ENCODE data around the gene FRMD4B. TPM values are rescaled to one million over a fixed set of nuclear protein-coding genes. Genes with fewer than 3 reads are reported as not detected.

Gene FRMD4B
- total and polyA plus RNA-seq, 4 donors = 40.9 to 66.7 (median 49.4) TPM

DNA sequence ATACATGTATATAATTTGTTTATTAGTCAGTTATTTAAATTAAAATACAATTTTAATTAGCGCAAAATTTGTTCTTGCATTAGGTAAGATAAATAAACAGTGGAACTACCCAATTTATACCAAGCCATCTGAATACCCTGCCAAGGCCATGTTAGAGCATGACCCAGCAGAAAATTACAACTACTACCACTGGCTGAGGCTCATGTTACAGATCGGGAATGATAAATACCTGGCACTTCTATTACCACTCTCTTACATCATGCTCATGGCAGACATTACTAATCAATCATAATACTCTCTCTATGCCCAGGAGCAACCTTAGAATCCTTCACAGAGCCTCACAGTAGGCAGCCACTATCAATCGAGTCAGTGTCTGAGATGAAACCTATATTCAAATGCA, 242.3 kb downstream of the FRMD4B start:
- DNase-seq (ENCODE audit: low read depth in 4 of 6, low spot score in 6 of 6) = no peak
- Histone ChIP-seq H3K4me3 (ENCODE audit: low read depth, low read length) (no peak overlapping the region), H3K27me3 (ENCODE audit: control insufficient read depth, insufficient read depth, low read length) (no peaks in the 10 kb centered on the region), H3K4me1 (ENCODE audit: control insufficient read depth, insufficient read depth, low read length) (no peaks in the 10 kb centered on the region), H3K9me3 (ENCODE audit: control insufficient read depth, insufficient read depth, low read length) (no peaks in the 10 kb centered on the region), H3K27ac (ENCODE audit: low read depth, low read length) (no peak overlapping the region), H3K36me3 (ENCODE audit: control insufficient read depth, insufficient read depth, low read length) (no peaks in the 10 kb centered on the region)
- 80% methylated on average over 1 of the region's 3 CpGs for WGBS (ENCODE audit: insufficient coverage)

DNA sequence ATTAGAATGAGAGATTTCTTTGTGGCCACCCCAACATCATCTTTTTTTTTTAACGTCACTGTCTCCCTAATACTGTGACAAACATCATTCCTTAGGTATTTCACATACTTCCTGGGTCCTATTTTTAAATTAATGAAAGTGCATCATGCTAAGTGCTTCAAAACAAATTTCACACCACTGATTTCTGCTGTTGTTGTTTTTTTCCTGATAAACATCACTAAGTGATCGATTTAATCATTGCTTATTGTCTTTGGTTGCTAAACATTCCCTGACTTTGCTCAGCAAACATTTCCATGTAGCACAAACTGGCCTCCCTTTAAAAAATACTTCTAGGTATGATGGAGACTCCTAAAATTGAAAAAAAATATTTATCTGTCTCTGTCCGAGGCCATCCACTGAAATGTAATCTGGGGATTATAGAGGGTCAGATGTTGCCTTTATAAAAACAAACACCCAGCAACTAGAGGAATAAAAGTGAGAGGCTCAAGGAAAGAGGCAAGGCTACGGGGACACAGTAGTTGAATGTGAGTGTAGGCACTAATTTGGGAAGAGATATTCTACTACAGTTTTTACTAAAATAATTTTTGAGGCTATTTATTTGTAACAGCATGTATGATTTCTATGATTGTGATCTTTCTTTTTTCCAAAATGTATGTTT, 243.0 kb downstream of the FRMD4B start:
- no peak overlapping the region for H3K27ac ChIP-seq (ENCODE audit: low read depth, low read length)
- no peaks in the 10 kb centered on the region for H3K36me3 ChIP-seq (ENCODE audit: control insufficient read depth, insufficient read depth, low read length)
- no peaks in the 10 kb centered on the region for H3K27me3 ChIP-seq (ENCODE audit: control insufficient read depth, insufficient read depth, low read length)
- no peaks in the 10 kb centered on the region for H3K4me1 ChIP-seq (ENCODE audit: control insufficient read depth, insufficient read depth, low read length)
- no CpG with 5 or more reads among the region's 4 CpGs for WGBS (ENCODE audit: insufficient coverage)
- H3K4me3 ChIP-seq (ENCODE audit: low read depth, low read length) = no peak overlapping the region
- H3K9me3 ChIP-seq (ENCODE audit: control insufficient read depth, insufficient read depth, low read length) = no peaks in the 10 kb centered on the region
- DNase-seq (ENCODE audit: low read depth in 4 of 6, low spot score in 6 of 6) = no peak

DNA sequence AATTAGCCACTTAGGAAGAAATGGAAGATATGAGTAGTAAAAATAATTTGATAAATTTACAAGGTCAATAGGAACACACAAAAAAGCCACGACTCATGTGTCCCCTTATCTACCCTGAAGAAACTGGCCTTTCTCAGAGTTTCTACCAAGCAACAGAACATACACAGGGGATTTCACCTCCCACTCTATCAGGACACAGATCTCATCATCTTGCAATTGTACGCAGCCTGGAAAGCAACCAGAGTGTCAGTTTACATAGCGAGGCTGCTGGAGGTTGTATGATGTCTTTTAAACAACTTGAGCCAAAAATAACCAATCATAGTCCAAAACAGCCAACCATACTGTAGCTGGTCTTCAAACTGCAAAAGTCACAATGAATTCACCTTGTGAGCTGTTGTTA, 243.8 kb downstream of the FRMD4B start:
- Histone ChIP-seq H3K4me1 (ENCODE audit: control insufficient read depth, insufficient read depth, low read length) (no peaks in the 10 kb centered on the region), H3K27ac (ENCODE audit: low read depth, low read length) (no peak overlapping the region), H3K36me3 (ENCODE audit: control insufficient read depth, insufficient read depth, low read length) (no peaks in the 10 kb centered on the region), H3K27me3 (ENCODE audit: control insufficient read depth, insufficient read depth, low read length) (no peaks in the 10 kb centered on the region), H3K4me3 (ENCODE audit: low read depth, low read length) (no peak overlapping the region), H3K9me3 (ENCODE audit: control insufficient read depth, insufficient read depth, low read length) (no peaks in the 10 kb centered on the region)
- peak in 1 of 6 donors; percentile 24 for DNase-seq (ENCODE audit: low read depth in 4 of 6, low spot score in 6 of 6)
- WGBS (ENCODE audit: insufficient coverage) = no CpG with 5 or more reads among the region's 3 CpGs

DNA sequence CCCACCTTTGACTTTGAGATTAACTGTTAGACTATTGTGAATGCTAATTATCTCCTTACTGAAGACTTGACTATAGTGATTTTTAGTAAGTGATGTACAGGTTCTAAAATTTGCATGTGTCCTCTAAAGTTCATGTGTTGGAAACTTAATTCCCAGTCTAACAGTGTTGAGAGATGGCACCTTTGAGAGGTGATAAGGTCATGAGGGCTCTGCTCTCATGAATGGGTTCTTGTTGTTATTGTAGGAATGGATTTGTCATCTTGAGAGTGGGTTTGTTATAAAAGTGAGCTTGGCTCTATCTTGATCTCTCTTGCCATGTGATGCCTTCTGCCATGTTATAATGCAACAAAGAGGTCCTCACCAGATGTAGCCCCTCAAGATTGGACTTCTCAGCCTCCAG, 244.6 kb downstream of the FRMD4B start:
- H3K27me3 ChIP-seq (ENCODE audit: control insufficient read depth, insufficient read depth, low read length) = no peaks in the 10 kb centered on the region
- no peaks in the 10 kb centered on the region for H3K9me3 ChIP-seq (ENCODE audit: control insufficient read depth, insufficient read depth, low read length)
- no peak overlapping the region for H3K4me3 ChIP-seq (ENCODE audit: low read depth, low read length)
- no peaks in the 10 kb centered on the region for H3K4me1 ChIP-seq (ENCODE audit: control insufficient read depth, insufficient read depth, low read length)
- H3K27ac ChIP-seq (ENCODE audit: low read depth, low read length) = no peak overlapping the region
- H3K36me3 ChIP-seq (ENCODE audit: control insufficient read depth, insufficient read depth, low read length) = no peaks in the 10 kb centered on the region
- DNase-seq (ENCODE audit: low read depth in 4 of 6, low spot score in 6 of 6) = no peak

DNA sequence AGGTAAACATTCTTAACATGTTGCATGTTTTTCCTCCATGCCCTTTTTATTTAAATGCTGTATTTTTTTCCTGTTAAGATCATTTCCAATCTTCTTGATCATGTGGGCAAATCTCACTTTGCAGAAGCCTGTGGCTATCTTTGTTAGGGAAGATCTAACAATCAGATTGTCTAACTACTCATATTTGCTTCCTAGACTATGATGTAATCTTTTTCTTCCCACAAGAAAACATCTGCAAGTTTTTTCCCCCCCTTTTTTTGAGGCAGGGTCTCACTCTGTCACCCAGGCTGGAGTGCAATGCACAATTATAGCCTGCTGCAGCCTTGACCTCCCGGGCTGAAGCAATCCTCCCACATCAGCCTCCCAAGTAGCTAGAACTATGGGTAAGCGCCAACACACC, 248.5 kb downstream of the FRMD4B start:
- Histone ChIP-seq H3K27me3 (ENCODE audit: control insufficient read depth, insufficient read depth, low read length) (no peaks in the 10 kb centered on the region), H3K36me3 (ENCODE audit: control insufficient read depth, insufficient read depth, low read length) (no peaks in the 10 kb centered on the region), H3K27ac (ENCODE audit: low read depth, low read length) (no peak overlapping the region), H3K9me3 (ENCODE audit: control insufficient read depth, insufficient read depth, low read length) (no peaks in the 10 kb centered on the region), H3K4me1 (ENCODE audit: control insufficient read depth, insufficient read depth, low read length) (no peaks in the 10 kb centered on the region), H3K4me3 (ENCODE audit: low read depth, low read length) (no peak overlapping the region)
- no peak for DNase-seq (ENCODE audit: low read depth in 4 of 6, low spot score in 6 of 6)
- WGBS (ENCODE audit: insufficient coverage) = no CpG with 5 or more reads among the region's 2 CpGs

DNA sequence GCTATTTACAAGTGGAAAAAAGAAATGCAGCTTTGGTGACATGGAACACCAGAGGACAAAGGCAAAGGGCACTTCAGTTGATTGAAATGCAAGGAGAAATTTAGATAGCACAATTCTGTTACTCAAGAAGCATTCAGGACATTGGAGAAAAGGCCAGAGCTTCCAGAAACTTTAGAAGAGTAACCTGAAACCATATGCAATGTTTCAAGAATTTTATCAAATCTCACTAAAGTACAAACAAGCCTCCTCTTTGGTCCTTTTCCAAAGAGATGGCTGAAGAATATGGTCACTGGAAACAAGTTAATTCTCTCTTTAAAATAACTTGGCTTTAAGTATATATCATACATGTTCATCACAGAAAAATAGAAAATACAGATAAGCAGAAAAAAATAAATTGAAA, 248.9 kb downstream of the FRMD4B start:
- H3K27ac ChIP-seq (ENCODE audit: low read depth, low read length) = no peak overlapping the region
- no peak overlapping the region for H3K4me3 ChIP-seq (ENCODE audit: low read depth, low read length)
- no peaks in the 10 kb centered on the region for H3K9me3 ChIP-seq (ENCODE audit: control insufficient read depth, insufficient read depth, low read length)
- no peak for DNase-seq (ENCODE audit: low read depth in 4 of 6, low spot score in 6 of 6)
- H3K27me3 ChIP-seq (ENCODE audit: control insufficient read depth, insufficient read depth, low read length) = no peaks in the 10 kb centered on the region
- H3K4me1 ChIP-seq (ENCODE audit: control insufficient read depth, insufficient read depth, low read length) = no peaks in the 10 kb centered on the region
- no peaks in the 10 kb centered on the region for H3K36me3 ChIP-seq (ENCODE audit: control insufficient read depth, insufficient read depth, low read length)

DNA sequence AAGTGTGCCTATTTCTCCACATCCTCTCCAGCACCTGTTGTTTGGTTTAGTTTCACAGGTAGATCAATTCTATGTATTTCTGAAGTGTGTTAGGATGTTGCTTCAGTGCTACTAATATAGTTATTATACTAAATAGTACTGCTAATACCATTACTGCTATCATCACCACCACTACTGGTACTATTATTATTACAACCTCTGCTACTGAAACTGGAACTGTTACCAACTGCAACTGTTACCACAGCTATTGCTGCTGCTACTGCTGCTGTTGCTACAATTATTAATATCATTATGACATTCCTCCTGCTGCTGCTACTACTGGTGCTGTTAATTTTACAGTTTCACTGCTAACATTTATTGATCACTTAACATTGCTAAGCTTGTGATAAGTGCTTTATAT, 255.2 kb downstream of the FRMD4B start:
- no peak overlapping the region for H3K4me3 ChIP-seq (ENCODE audit: low read depth, low read length)
- no peaks in the 10 kb centered on the region for H3K4me1 ChIP-seq (ENCODE audit: control insufficient read depth, insufficient read depth, low read length)
- DNase-seq (ENCODE audit: low read depth in 4 of 6, low spot score in 6 of 6) = no peak

DNA sequence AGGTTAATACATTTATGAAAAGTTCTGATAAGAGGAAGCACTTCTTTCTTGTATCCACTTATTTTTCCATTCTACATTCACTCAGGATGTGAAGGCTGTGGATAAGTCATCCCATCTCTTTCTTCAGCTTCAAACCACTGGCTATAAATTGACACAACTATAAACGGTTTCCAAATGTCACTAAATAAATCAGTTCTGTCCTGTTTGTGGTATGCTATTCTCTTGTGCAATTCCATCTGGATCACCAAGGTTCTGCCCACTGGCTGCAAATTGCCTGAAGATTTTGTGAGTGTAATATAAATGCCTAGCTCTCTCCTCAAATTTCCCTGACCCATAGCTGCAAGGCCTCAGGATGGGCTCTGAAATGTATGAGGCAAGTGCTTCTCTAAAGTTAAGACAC, 256.4 kb downstream of the FRMD4B start:
- no peak for DNase-seq (ENCODE audit: low read depth in 4 of 6, low spot score in 6 of 6)
- Histone ChIP-seq H3K27ac (ENCODE audit: low read depth, low read length) (no peak overlapping the region), H3K9me3 (ENCODE audit: control insufficient read depth, insufficient read depth, low read length) (no peaks in the 10 kb centered on the region), H3K4me3 (ENCODE audit: low read depth, low read length) (no peak overlapping the region), H3K4me1 (ENCODE audit: control insufficient read depth, insufficient read depth, low read length) (no peaks in the 10 kb centered on the region), H3K27me3 (ENCODE audit: control insufficient read depth, insufficient read depth, low read length) (no peaks in the 10 kb centered on the region), H3K36me3 (ENCODE audit: control insufficient read depth, insufficient read depth, low read length) (no peaks in the 10 kb centered on the region)
- WGBS (ENCODE audit: insufficient coverage) = no CpG with 5 or more reads among the region's 1 CpG

More for the DNA sequence above, 255.2 kb downstream of the FRMD4B start:
- Histone ChIP-seq H3K9me3 (ENCODE audit: control insufficient read depth, insufficient read depth, low read length) (no peaks in the 10 kb centered on the region), H3K27me3 (ENCODE audit: control insufficient read depth, insufficient read depth, low read length) (no peaks in the 10 kb centered on the region), H3K27ac (ENCODE audit: low read depth, low read length) (no peak overlapping the region), H3K36me3 (ENCODE audit: control insufficient read depth, insufficient read depth, low read length) (no peaks in the 10 kb centered on the region)

DNA sequence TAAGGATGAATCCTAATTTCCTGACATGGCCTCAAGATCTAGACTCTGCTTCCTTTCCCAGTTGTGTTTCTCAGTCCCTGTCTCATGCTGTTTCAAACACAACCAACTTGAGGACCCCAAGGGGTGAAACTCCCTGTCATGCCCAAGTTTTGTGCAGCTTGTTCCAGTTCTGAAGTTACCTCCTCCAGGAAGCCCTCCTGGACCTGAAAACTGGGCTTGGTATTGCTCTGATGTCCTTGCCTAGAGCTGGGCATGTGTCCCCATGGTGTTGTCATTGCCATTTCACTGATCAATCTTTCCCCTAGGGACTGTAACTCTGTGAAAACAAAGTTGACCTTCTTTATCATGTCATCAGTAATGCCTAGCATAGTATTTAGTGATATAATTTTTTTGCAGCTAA, 257.4 kb downstream of the FRMD4B start:
- Histone ChIP-seq H3K27ac (ENCODE audit: low read depth, low read length) (no peak overlapping the region), H3K27me3 (ENCODE audit: control insufficient read depth, insufficient read depth, low read length) (no peaks in the 10 kb centered on the region), H3K4me3 (ENCODE audit: low read depth, low read length) (no peak overlapping the region), H3K9me3 (ENCODE audit: control insufficient read depth, insufficient read depth, low read length) (no peaks in the 10 kb centered on the region), H3K36me3 (ENCODE audit: control insufficient read depth, insufficient read depth, low read length) (no peaks in the 10 kb centered on the region), H3K4me1 (ENCODE audit: control insufficient read depth, insufficient read depth, low read length) (no peaks in the 10 kb centered on the region)
- DNase-seq (ENCODE audit: low read depth in 4 of 6, low spot score in 6 of 6) = no peak

DNA sequence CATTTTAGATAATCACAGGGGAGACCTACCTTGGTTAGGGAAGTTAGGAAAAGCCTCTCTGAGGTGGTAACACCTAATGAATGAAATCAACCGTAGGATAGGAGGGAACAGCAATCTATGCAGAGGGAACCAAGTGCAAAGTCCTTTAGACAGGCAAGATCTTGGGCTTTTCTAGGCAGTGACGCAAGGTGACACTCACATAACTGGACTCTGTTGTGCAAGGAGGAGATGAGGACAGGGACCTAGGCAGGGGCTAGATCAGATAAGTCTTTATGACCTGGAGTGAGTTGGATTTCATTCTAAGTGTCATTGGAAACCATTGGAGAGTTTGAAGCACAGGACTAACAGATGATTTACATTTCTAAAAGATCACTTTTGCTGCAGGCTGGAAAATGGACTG, 258.9 kb downstream of the FRMD4B start:
- WGBS (ENCODE audit: insufficient coverage) = 87% methylated on average over 2 of the region's 2 CpGs
- H3K4me3 ChIP-seq (ENCODE audit: low read depth, low read length) = no peak overlapping the region
- H3K4me1 ChIP-seq (ENCODE audit: control insufficient read depth, insufficient read depth, low read length) = no peaks in the 10 kb centered on the region
- H3K27me3 ChIP-seq (ENCODE audit: control insufficient read depth, insufficient read depth, low read length) = no peaks in the 10 kb centered on the region
- H3K27ac ChIP-seq (ENCODE audit: low read depth, low read length) = no peak overlapping the region
- DNase-seq (ENCODE audit: low read depth in 4 of 6, low spot score in 6 of 6) = no peak
- no peaks in the 10 kb centered on the region for H3K9me3 ChIP-seq (ENCODE audit: control insufficient read depth, insufficient read depth, low read length)
- no peaks in the 10 kb centered on the region for H3K36me3 ChIP-seq (ENCODE audit: control insufficient read depth, insufficient read depth, low read length)

All from spinal cord (tissue), 10 donors.